NCI-H2107 (cell line): ENCODE results near the gene KIRREL3.

ENCODE experiments used
- DNase-seq: peaks from one replicate; lab custom pipeline; 2025; lab: John Stamatoyannopoulos, UW

Gene KIRREL3

GRCh38 chr11:126997196-126997595 lies 3.4 kb downstream of the KIRREL3 start:
- no peak for DNase-seq

GRCh38 chr11:126996036-126996804 lies 4.3 kb downstream of the KIRREL3 start:
- DNase-seq: no peak

GRCh38 chr11:126993599-126993998 lies 7.0 kb downstream of the KIRREL3 start:
- DNase-seq: no peak

GRCh38 chr11:126992804-126993111 lies 7.8 kb downstream of the KIRREL3 start:
- no peak for DNase-seq

GRCh38 chr11:126992065-126992803 lies 8.3 kb downstream of the KIRREL3 start:
- DNase-seq: no peak

- no peak for DNase-seq
Observed at GRCh38 chr11:126991596-126991995, 9.0 kb downstream of the KIRREL3 start.

GRCh38 chr11:126990716-126991480 lies 9.7 kb downstream of the KIRREL3 start:
- no peak for DNase-seq

- no peak for DNase-seq
Observed at GRCh38 chr11:126989942-126990715, 10.4 kb downstream of the KIRREL3 start.

- DNase-seq: no peak
Observed at GRCh38 chr11:126988655-126989054, 11.9 kb downstream of the KIRREL3 start.

GRCh38 chr11:126981635-126982034 lies 18.9 kb downstream of the KIRREL3 start:
- no peak for DNase-seq

GRCh38 chr11:126978911-126979310 lies 21.7 kb downstream of the KIRREL3 start:
- DNase-seq: peak; percentile 48

- no peak for DNase-seq
Observed at GRCh38 chr11:126978165-126978564, 22.4 kb downstream of the KIRREL3 start.

GRCh38 chr11:126973051-126973450 lies 27.5 kb downstream of the KIRREL3 start:
- no peak for DNase-seq

GRCh38 chr11:126971305-126971704 lies 29.3 kb downstream of the KIRREL3 start:
- no peak for DNase-seq

- DNase-seq: no peak
Observed at GRCh38 chr11:126969865-126970479, 30.6 kb downstream of the KIRREL3 start.

GRCh38 chr11:126968915-126969314 lies 31.7 kb downstream of the KIRREL3 start:
- DNase-seq: no peak

- DNase-seq: no peak
Observed at GRCh38 chr11:126965331-126965730, 35.2 kb downstream of the KIRREL3 start.

GRCh38 chr11:126963603-126964363 lies 36.8 kb downstream of the KIRREL3 start:
- DNase-seq: no peak

GRCh38 chr11:126963115-126963514 lies 37.5 kb downstream of the KIRREL3 start:
- no peak for DNase-seq

- no peak for DNase-seq
Observed at GRCh38 chr11:126959700-126960099, 40.9 kb downstream of the KIRREL3 start.

GRCh38 chr11:126956635-126957034 lies 43.9 kb downstream of the KIRREL3 start:
- no peak for DNase-seq
